Measurements from ENCODE around the gene CCDC90B. TPM values are rescaled to one million over a fixed set of nuclear protein-coding genes. Genes with fewer than 3 reads are reported as not detected.

CCDC90B gene
- total RNA-seq, 3 donors from 2014 or later = 26.6 to 38.3 (median 26.6) TPM

- DNase-seq (peak in 1 of 3 donors; percentile 9), ATAC-seq (no peak)
- TF ChIP-seq CTCF (IDR thresholded peaks at IDR 0.05) = no peak
- H3K36me3 ChIP-seq (ENCODE audit: low read depth) = no peaks in the 10 kb centered on the region
- H3K9me3 ChIP-seq = no peaks in the 10 kb centered on the region
- H3K4me1 ChIP-seq (ENCODE audit: low read depth) = peaks cover 8% of the 10 kb centered on the region
- no peak overlapping the region for H3K4me3 ChIP-seq
- intact Hi-C loops (cut with DNase I, micrococcal nuclease) = no loop called here
Observed at GRCh38 chr11:83284501-83285150, 1.5 kb downstream of the CCDC90B start.

- TF ChIP-seq CTCF (IDR thresholded peaks at IDR 0.05) = no peak
- peaks cover 8% of the 10 kb centered on the region for H3K4me1 ChIP-seq (ENCODE audit: low read depth)
- no peaks in the 10 kb centered on the region for H3K9me3 ChIP-seq
- no peak for ATAC-seq
- intact Hi-C loops (cut with DNase I, micrococcal nuclease) = no loop called here
- DNase-seq = no peak
- H3K36me3 ChIP-seq (ENCODE audit: low read depth) = no peaks in the 10 kb centered on the region
- H3K4me3 ChIP-seq = no peak overlapping the region
Observed at GRCh38 chr11:83282084-83282716, 4.0 kb downstream of the CCDC90B start.

GRCh38 chr11:83280256-83280655 lies 5.9 kb downstream of the CCDC90B start:
- Histone ChIP-seq H3K4me3 (no peak overlapping the region), H3K9me3 (no peaks in the 10 kb centered on the region), H3K4me1 (ENCODE audit: low read depth) (peaks cover 8% of the 10 kb centered on the region), H3K36me3 (ENCODE audit: low read depth) (no peaks in the 10 kb centered on the region)
- no peak for DNase-seq
- no peak for ATAC-seq
- intact Hi-C loops (cut with DNase I, micrococcal nuclease) = no loop called here
- TF ChIP-seq CTCF (IDR thresholded peaks at IDR 0.05) = no peak

GRCh38 chr11:83278351-83278750 lies 7.8 kb downstream of the CCDC90B start:
- TF ChIP-seq CTCF (IDR thresholded peaks at IDR 0.05) = no peak
- H3K4me3 ChIP-seq = no peak overlapping the region
- peaks cover 4% of the 10 kb centered on the region for H3K36me3 ChIP-seq (ENCODE audit: low read depth)
- no peaks in the 10 kb centered on the region for H3K4me1 ChIP-seq (ENCODE audit: low read depth)
- no peak for DNase-seq
- no peak for ATAC-seq
- no peaks in the 10 kb centered on the region for H3K9me3 ChIP-seq
- intact Hi-C loops (cut with DNase I, micrococcal nuclease) = no loop called here

- ATAC-seq = no peak
- no peak overlapping the region for H3K4me3 ChIP-seq
- intact Hi-C loops (cut with DNase I, micrococcal nuclease) = no loop called here
- DNase-seq = no peak
- H3K4me1 ChIP-seq (ENCODE audit: low read depth) = no peaks in the 10 kb centered on the region
- peaks cover 3% of the 10 kb centered on the region for H3K9me3 ChIP-seq
- no peak for TF ChIP-seq CTCF (IDR thresholded peaks at IDR 0.05)
- peaks cover 12% of the 10 kb centered on the region for H3K36me3 ChIP-seq (ENCODE audit: low read depth)
Observed at GRCh38 chr11:83275888-83276641, 10.1 kb downstream of the CCDC90B start.
